ENCODE results near the gene CRACR2B. TPM values are rescaled to one million over a fixed set of nuclear protein-coding genes. Genes with fewer than 3 reads are reported as not detected.

Gene CRACR2B
- total and polyA plus RNA-seq, 2 of the 8 experiments (the other 6 are each of a cell fraction or from before 2014, with no cell fraction given): 18.2 to 26.4 TPM

GRCh38 chr11:858762-859339 lies 31.1 kb downstream of the CRACR2B start:
- CTCF ChIA-PET (ENCODE audit: partially characterized antibody): interaction anchor here (0.9 to 10.5 kb wide), 3 partner anchors 13 to 117 kb away, joined by 3 to 74 read pairs (median 17); partner anchors contain the start of gene TSPAN4
- H4K91ac ChIP-seq (replicated peaks; ENCODE audit: insufficient read length, low read length): no peak overlapping the region
- peaks cover 0 to 34% (median 29%) of the 10 kb centered on the region in 4 experiments; a peak in 6 of 7 replicates for H3K4me1 ChIP-seq (replicated peaks in 1 of 4; ENCODE audit: control insufficient read depth in 3 of 4, insufficient read depth in 4 of 4, low read length in 3 of 4)
- H3K27ac ChIP-seq (ENCODE audit: low read depth, low read length): no peak overlapping the region
- POLR2A ChIA-PET (ENCODE audit: partially characterized antibody): interaction anchor here (0.7 to 13.8 kb wide), 13 partner anchors 7 to 182 kb away, joined by 3 to 234 read pairs (median 4); partner anchors contain the start of genes CD151, POLR2L and TSPAN4
- H4K8ac ChIP-seq (ENCODE audit: extremely low read depth, insufficient read depth, low read length): no peak overlapping the region
- H3K27me3 ChIP-seq (replicated peaks in 1 of 4; ENCODE audit: control insufficient read depth in 3 of 4, extremely low read depth in 1 of 4, insufficient read depth in 3 of 4, low read length in 3 of 4): peaks cover 0 to 2% (median 0%) of the 10 kb centered on the region in 4 experiments; a peak in 2 of 7 replicates
- H3K36me3 ChIP-seq (ENCODE audit: control insufficient read depth in 2 of 4, insufficient read depth in 4 of 4, low read length in 3 of 4): no peaks in the 10 kb centered on the region
- H4K20me1 ChIP-seq (replicated peaks in 1 of 2; ENCODE audit: control insufficient read depth in 1 of 2, insufficient read depth in 2 of 2, low read length in 2 of 2): peaks cover 12 to 58% of the 10 kb centered on the region in 2 experiments
- WGBS, 2 experiments (ENCODE audit: extremely low coverage in 1 of 2, insufficient coverage in 1 of 2, insufficient read length in 1 of 2, insufficient replicate concordance in 2 of 2, low coverage in 1 of 2, low lambda C conversion rate in 2 of 2, missing lambda C conversion rate in 1 of 2): 92% methylated on average over 16 of the region's 37 CpGs; no CpG with 5 or more reads in 1 of the 2 experiments
- H3K4ac ChIP-seq (replicated peaks; ENCODE audit: insufficient read length, low read depth, low read length): no peak overlapping the region
- no peak overlapping the region for H3K9ac ChIP-seq (replicated peaks in 1 of 4; ENCODE audit: extremely low read depth in 1 of 4, low read depth in 3 of 4, low read length in 3 of 4)
- H3K79me1 ChIP-seq (ENCODE audit: low read depth, low read length): peaks cover 5% of the 10 kb centered on the region
- H3K18ac ChIP-seq (ENCODE audit: extremely low read depth, low read length): no peak overlapping the region
- no peaks in the 10 kb centered on the region for H3K23me2 ChIP-seq (ENCODE audit: low read depth, low read length)
- H2BK20ac ChIP-seq (ENCODE audit: low read length): no peak overlapping the region
- H3K9me3 ChIP-seq (ENCODE audit: insufficient read depth in 2 of 2, low read depth in 1 of 2, low read length in 1 of 2): no peaks in the 10 kb centered on the region
- H4K5ac ChIP-seq (ENCODE audit: insufficient read length, low read depth, low read length): no peak overlapping the region
- H3K4me3 ChIP-seq (ENCODE audit: extremely low read depth in 1 of 4, insufficient read depth in 2 of 4, low read depth in 3 of 4, low read length in 4 of 4): no peak overlapping the region
- H2BK120ac ChIP-seq (replicated peaks; ENCODE audit: low read depth, low read length): no peak overlapping the region
- no peak overlapping the region for H3K56ac ChIP-seq (replicated peaks; ENCODE audit: insufficient read length, low read depth, low read length)
- FAIRE-seq (no peak), DNase-seq (ENCODE audit: low read depth in 1 of 2, low spot score in 2 of 2) (no peak)
- H2BK5ac ChIP-seq (ENCODE audit: low read depth, low read length): no peak overlapping the region
- no peaks in the 10 kb centered on the region for H3K79me2 ChIP-seq (ENCODE audit: control insufficient read depth in 1 of 2, insufficient read depth in 2 of 2, low read length in 2 of 2)
- H2BK15ac ChIP-seq (ENCODE audit: low read length): no peak overlapping the region
- no peak overlapping the region for H3K23ac ChIP-seq (ENCODE audit: insufficient read length)
- H3K4me2 ChIP-seq (ENCODE audit: insufficient read depth in 1 of 2, low read depth in 2 of 2, low read length in 2 of 2): no peak overlapping the region
- H3K14ac ChIP-seq (ENCODE audit: insufficient read length): no peak overlapping the region
- no peak overlapping the region for H2AK5ac ChIP-seq (ENCODE audit: low read depth, low read length)
- H2BK12ac ChIP-seq (ENCODE audit: low read depth, low read length): no peak overlapping the region
- no peak overlapping the region for H2AFZ ChIP-seq (ENCODE audit: low read length)
- no peak for TF ChIP-seq EGR1 (IDR thresholded peaks at IDR 0.05; ENCODE audit: borderline replicate concordance, low read depth, low read length)
- no peak for TF ChIP-seq EZH2 (IDR thresholded peaks at IDR 0.05; ENCODE audit: low read depth, low read length, severe bottlenecking)
- no peak for TF ChIP-seq BCL11A (IDR thresholded peaks at IDR 0.05; ENCODE audit: low read depth in 2 of 2, low read length in 2 of 2)
- TF ChIP-seq KDM5A (IDR thresholded peaks at IDR 0.05; ENCODE audit: low read length): no peak
- no peak for TF ChIP-seq TCF12 (IDR thresholded peaks at IDR 0.05; ENCODE audit: low read depth, low read length)
- no peak for TF ChIP-seq SP2 (IDR thresholded peaks at IDR 0.05; ENCODE audit: low read length)
- TF ChIP-seq POLR2AphosphoS5 (IDR thresholded peaks at IDR 0.05; ENCODE audit: low read depth, low read length): no peak
- TF ChIP-seq TAF1 (IDR thresholded peaks at IDR 0.05; ENCODE audit: low read depth, low read length): no peak
- no peak for TF ChIP-seq USF2 (IDR thresholded peaks at IDR 0.05; ENCODE audit: low read length)
- TF ChIP-seq HDAC6 (IDR thresholded peaks at IDR 0.05; ENCODE audit: low read depth, low read length): no peak
- no peak for TF ChIP-seq SIN3A (conservative IDR thresholded peaks at IDR 0.05 in 1 of 2, IDR thresholded peaks at IDR 0.05 in 1 of 2; ENCODE audit: low read depth in 1 of 2, low read length in 2 of 2)
- TF ChIP-seq TEAD4 (IDR thresholded peaks at IDR 0.05; ENCODE audit: low read depth, low read length): no peak

Measured in H1 (cell line).